ENCODE data around the gene ADK. TPM values are rescaled to one million over a fixed set of nuclear protein-coding genes. Genes with fewer than 3 reads are reported as not detected.

The ADK gene
- total and polyA plus RNA-seq, 2 experiments from 2014 or later, result 46.7 to 53.7 TPM

DNA sequence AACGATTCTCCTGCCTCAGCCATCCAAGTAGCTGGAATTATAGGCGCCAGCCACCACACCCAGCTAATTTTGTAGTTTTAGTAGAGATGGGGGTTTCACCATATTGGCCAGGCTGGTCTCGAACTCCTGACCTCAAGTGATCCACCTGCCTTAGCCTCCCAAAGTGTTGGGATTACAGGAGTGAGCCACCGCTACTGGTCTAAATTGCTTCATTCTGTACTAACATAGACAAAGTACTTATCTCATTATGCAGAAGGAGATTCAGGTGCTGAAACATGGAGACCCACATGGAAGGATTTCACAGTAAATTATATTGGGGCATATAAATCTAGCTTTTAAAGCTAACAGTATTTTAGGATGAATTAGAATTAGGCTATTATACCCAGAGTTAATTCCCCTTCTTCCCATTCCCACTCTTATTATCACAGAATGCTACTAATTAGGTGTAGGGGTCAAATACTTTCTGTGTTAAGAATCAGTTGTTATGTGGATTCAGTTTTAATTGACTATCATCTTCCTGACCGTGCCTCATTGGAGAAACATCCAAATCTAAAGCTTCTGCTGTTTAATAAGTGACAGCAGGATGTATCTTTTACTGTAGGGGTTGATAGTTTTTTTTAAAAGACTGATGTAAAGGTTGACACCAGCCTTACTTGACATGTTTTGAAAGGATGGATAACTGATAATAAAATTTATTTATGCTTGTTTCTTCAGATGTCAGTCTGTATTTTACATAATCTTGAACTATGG is 27.2 kb downstream of the ADK start:
- peaks cover 14% of the 10 kb centered on the region for H3K4me1 ChIP-seq (ENCODE audit: insufficient read depth)
- TF ChIP-seq EZH2 (IDR thresholded peaks at IDR 0.05; ENCODE audit: borderline replicate concordance), result no peak
- no peak for TF ChIP-seq CTCF (IDR thresholded peaks at IDR 0.05; ENCODE audit: poor library complexity)
- no peak for TF ChIP-seq EZH2phosphoT487 (IDR thresholded peaks at IDR 0.05; ENCODE audit: low read depth, severe bottlenecking, unreplicated experiment)
- H3K27me3 ChIP-seq, result no peaks in the 10 kb centered on the region
- no peaks in the 10 kb centered on the region for H3K36me3 ChIP-seq (replicated peaks; ENCODE audit: insufficient read depth, low read depth)
- no peak overlapping the region for H3K4me3 ChIP-seq
- H3K4me2 ChIP-seq, result peak overlapping the region; percentile 85
- H3K9me2 ChIP-seq (replicated peaks; ENCODE audit: insufficient read depth), result no peaks in the 10 kb centered on the region
- no peak for DNase-seq (ENCODE audit: low spot score)
- WGBS (ENCODE audit: low lambda C conversion rate, missing lambda C conversion rate), result 85% methylated on average over 5 of the region's 5 CpGs
- peak overlapping the region; percentile 98 for H3K27ac ChIP-seq
- H2AFZ ChIP-seq, result no peak overlapping the region
- H3K79me2 ChIP-seq, result peaks cover 55% of the 10 kb centered on the region
- no peaks in the 10 kb centered on the region for H4K20me1 ChIP-seq (ENCODE audit: insufficient read depth, poor library complexity, severe bottlenecking)
- H3K9me3 ChIP-seq (ENCODE audit: low read depth), result no peaks in the 10 kb centered on the region

- 96% methylated on average over 2 of the region's 2 CpGs for WGBS (ENCODE audit: low lambda C conversion rate, missing lambda C conversion rate)
- H3K36me3 ChIP-seq (replicated peaks; ENCODE audit: insufficient read depth, low read depth), result no peaks in the 10 kb centered on the region
- H3K9me2 ChIP-seq (replicated peaks; ENCODE audit: insufficient read depth), result no peaks in the 10 kb centered on the region
- H3K27me3 ChIP-seq, result no peaks in the 10 kb centered on the region
- H3K27ac ChIP-seq, result no peak overlapping the region
- H3K79me2 ChIP-seq, result peaks cover 64% of the 10 kb centered on the region
- H3K9me3 ChIP-seq (ENCODE audit: low read depth), result no peaks in the 10 kb centered on the region
- H3K4me1 ChIP-seq (ENCODE audit: insufficient read depth), result peaks cover 14% of the 10 kb centered on the region
- H4K20me1 ChIP-seq (ENCODE audit: insufficient read depth, poor library complexity, severe bottlenecking), result no peaks in the 10 kb centered on the region
- H3K4me2 ChIP-seq, result peak overlapping the region; percentile 85
- H2AFZ ChIP-seq, result no peak overlapping the region
- TF ChIP-seq EZH2phosphoT487 (IDR thresholded peaks at IDR 0.05; ENCODE audit: low read depth, severe bottlenecking, unreplicated experiment) (no peak), EZH2 (IDR thresholded peaks at IDR 0.05; ENCODE audit: borderline replicate concordance) (no peak), CTCF (IDR thresholded peaks at IDR 0.05; ENCODE audit: poor library complexity) (no peak)
- H3K4me3 ChIP-seq, result no peak overlapping the region
- no peak for DNase-seq (ENCODE audit: low spot score)
These were observed 28.2 kb downstream of the ADK start for GRCh38 chr10:74179111-74179710.

GRCh38 chr10:74186678-74187077 is 35.7 kb downstream of the ADK start:
- TF ChIP-seq EZH2phosphoT487 (IDR thresholded peaks at IDR 0.05; ENCODE audit: low read depth, severe bottlenecking, unreplicated experiment) (no peak), EZH2 (IDR thresholded peaks at IDR 0.05; ENCODE audit: borderline replicate concordance) (no peak), CTCF (IDR thresholded peaks at IDR 0.05; ENCODE audit: poor library complexity) (no peak)
- no peaks in the 10 kb centered on the region for H3K27me3 ChIP-seq
- H2AFZ ChIP-seq, result no peak overlapping the region
- no peak overlapping the region for H3K27ac ChIP-seq
- DNase-seq (ENCODE audit: low spot score), result no peak
- H3K79me2 ChIP-seq, result peaks cover 85% of the 10 kb centered on the region
- H3K4me3 ChIP-seq, result no peak overlapping the region
- H4K20me1 ChIP-seq (ENCODE audit: insufficient read depth, poor library complexity, severe bottlenecking), result no peaks in the 10 kb centered on the region
- H3K4me1 ChIP-seq (ENCODE audit: insufficient read depth), result peaks cover 6% of the 10 kb centered on the region
- H3K9me2 ChIP-seq (replicated peaks; ENCODE audit: insufficient read depth), result no peaks in the 10 kb centered on the region
- no peaks in the 10 kb centered on the region for H3K36me3 ChIP-seq (replicated peaks; ENCODE audit: insufficient read depth, low read depth)
- H3K9me3 ChIP-seq (ENCODE audit: low read depth), result no peaks in the 10 kb centered on the region
- H3K4me2 ChIP-seq, result no peak overlapping the region
